GM10847 (cell line): ENCODE measurements around the gene SLC35G6.

Experiments
- POLR2A ChIP-seq: IDR thresholded peaks from 2 replicates; pipeline ENCODE4 v1.6.1; 2011; ENCODE audit not compliant: insufficient read length; ENCODE audit errors: extremely low read depth

Gene SLC35G6

GRCh38 chr17:7484067-7484918 is 3.0 kb downstream of the SLC35G6 start, which contains the start of gene POLR2A:
Gene POLR2A, plus strand, starts transcription at chr17:7484366.
- TF ChIP-seq POLR2A = peak; percentile 100

GRCh38 chr17:7484919-7485377 is 3.7 kb downstream of the SLC35G6 start:
- no peak for TF ChIP-seq POLR2A

- TF ChIP-seq POLR2A = no peak
These were observed 4.9 kb downstream of the SLC35G6 start for GRCh38 chr17:7486181-7486580.

- no peak for TF ChIP-seq POLR2A
These were observed 8.9 kb downstream of the SLC35G6 start for GRCh38 chr17:7490144-7490543.

- TF ChIP-seq POLR2A = no peak
These were observed 10.3 kb downstream of the SLC35G6 start for GRCh38 chr17:7491583-7491982.

GRCh38 chr17:7493941-7494340 is 12.7 kb downstream of the SLC35G6 start:
- no peak for TF ChIP-seq POLR2A

- TF ChIP-seq POLR2A = no peak
These were observed 14.7 kb downstream of the SLC35G6 start for GRCh38 chr17:7495906-7496434.

- no peak for TF ChIP-seq POLR2A
These were observed 15.4 kb downstream of the SLC35G6 start for GRCh38 chr17:7496470-7497183.

- TF ChIP-seq POLR2A = no peak
These were observed 16.0 kb downstream of the SLC35G6 start for GRCh38 chr17:7497228-7497627.

GRCh38 chr17:7497636-7498035 is 16.4 kb downstream of the SLC35G6 start:
- no peak for TF ChIP-seq POLR2A

GRCh38 chr17:7499161-7499560 is 17.9 kb downstream of the SLC35G6 start:
- TF ChIP-seq POLR2A = no peak

GRCh38 chr17:7501729-7502128 is 20.5 kb downstream of the SLC35G6 start:
- TF ChIP-seq POLR2A = no peak

- TF ChIP-seq POLR2A = no peak
These were observed 21.1 kb downstream of the SLC35G6 start for GRCh38 chr17:7502171-7502847.

- no peak for TF ChIP-seq POLR2A
These were observed 21.7 kb downstream of the SLC35G6 start for GRCh38 chr17:7502987-7503386.

GRCh38 chr17:7503521-7503920 is 22.3 kb downstream of the SLC35G6 start:
- TF ChIP-seq POLR2A = no peak

- no peak for TF ChIP-seq POLR2A
These were observed 26.9 kb downstream of the SLC35G6 start for GRCh38 chr17:7508145-7508544.

- no peak for TF ChIP-seq POLR2A
These were observed 27.6 kb downstream of the SLC35G6 start for GRCh38 chr17:7508846-7509245.
